GM19025 (cell line): ENCODE results near the gene TCIRG1.

Experiments used
- ATAC-seq: cut with Tn5 transposase; IDR thresholded peaks from one replicate; pipeline ENCODE4 v1.9.1; 2021; ENCODE audit warnings: mild to moderate bottlenecking, low read depth, moderate library complexity; ENCODE audit not compliant: unreplicated experiment

The TCIRG1 gene

DNA sequence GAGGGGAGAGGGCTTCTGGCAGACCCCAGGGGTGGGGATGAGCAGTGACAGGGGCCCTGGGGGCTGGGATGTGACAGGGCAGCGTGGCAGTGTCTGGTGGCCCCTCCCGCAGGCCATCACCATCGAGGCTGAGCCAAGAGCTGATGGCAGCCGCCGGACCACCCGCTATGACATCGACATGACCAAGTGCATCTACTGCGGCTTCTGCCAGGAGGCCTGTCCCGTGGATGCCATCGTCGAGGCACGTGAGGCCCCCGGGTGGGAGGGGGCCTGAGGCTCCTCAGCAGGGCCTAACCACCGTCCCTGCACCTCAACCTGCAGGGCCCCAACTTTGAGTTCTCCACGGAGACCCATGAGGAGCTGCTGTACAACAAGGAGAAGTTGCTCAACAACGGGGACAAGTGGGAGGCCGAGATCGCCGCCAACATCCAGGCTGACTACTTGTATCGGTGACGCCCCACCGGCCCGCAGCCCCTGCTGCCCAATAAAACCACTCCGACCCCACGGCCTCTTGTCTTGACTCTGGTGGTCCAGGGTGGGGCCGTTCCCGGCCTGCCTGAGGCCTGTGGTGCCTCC is 2.6 kb upstream of the TCIRG1 start:
- ATAC-seq = no peak

- ATAC-seq = no peak
Measured at GRCh38 chr11:68036717-68037239, 2.0 kb upstream of the TCIRG1 start.

DNA sequence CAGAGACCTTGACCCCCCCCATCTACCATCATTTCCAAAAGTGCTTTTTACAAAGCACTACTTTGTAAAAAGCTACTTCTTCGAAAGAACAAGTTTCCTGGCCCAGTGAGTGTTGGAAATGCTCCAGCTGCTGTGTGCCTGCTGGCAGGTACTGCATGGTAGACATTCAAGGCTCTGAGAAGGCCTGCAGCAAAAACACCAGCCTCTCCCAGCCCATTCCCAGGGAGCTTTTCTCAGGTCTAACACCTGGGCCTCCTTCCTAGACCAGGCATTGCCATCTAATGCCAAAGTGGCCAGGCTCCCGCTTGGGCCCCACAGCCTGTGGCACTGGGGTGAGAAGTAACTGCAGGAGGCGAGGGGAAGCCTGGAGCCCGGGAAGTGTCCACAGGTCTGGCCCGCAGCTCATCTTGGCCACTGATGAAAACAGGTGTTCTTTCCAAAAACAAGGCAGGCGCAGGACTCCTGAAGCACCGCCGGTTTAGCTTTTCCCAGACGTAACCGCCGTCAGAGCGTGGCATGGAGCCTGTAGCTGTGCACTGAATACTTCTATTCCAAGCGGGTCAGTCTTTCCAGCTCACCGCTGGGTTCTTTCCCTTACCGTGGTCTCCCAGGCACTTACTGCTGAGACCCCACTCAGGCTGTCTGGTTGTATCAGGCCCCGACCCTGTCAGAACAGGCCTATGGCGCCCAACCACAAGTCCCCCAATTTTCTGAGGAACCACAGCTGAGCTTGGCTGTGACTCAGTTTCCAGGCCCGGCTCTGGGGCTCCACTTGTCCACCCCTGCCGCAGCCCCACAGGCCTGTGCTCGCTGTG is 1.2 kb upstream of the TCIRG1 start:
- no peak for ATAC-seq

DNA sequence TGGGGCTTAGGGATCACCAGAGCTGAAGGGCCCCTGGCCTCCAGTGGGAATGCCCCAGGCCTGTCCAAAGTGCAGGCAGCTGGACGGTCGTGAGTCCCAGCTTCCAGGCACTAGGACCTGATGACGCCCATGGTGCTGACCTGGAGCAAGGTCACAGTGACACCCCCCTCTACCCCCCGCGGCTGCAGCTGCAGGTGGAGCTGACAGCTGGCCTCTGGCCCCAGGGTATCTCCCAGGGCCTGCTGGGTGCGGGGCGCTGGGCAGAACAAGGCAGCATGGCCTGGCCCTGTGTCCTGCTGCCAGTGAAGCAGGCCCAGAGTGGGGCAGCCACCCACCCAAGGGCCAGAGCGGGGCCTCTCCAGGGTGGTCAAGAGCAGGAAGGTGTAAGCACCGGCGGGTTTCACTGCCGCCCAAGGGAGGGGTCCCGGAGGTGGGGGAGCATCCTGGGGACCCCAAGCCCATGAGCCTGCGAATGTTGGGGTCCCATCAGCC is 553 bp upstream of the TCIRG1 start:
- no peak for ATAC-seq

DNA sequence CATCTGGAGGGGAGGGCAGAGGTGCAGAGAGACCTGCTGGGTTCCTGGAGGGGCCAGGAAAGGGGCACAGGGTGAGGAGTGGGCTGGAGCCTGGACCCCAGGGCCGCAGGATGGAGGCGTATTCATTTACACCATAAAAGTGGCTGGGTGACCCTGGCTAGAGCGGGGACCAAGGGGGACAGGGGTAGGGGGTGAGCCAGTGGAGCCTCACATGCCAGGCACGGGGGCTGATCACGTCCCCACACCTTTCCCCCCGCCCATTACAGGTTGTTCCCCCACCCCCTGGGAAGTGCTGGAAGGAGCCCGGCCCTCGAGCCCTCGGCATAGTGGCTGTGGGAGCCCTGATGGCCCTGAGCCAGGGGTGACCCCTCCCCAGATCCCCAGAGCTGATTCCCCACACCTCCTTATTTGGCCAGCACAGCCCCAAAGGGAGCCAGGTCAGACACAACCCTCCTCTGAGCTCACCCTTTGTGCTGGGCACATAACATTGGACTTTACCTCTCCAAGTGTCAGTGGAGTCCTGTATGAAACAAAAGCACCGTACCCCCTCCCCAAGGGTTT is 781 bp downstream of the TCIRG1 start:
- ATAC-seq = no peak

GRCh38 chr11:68040101-68040956 is 1.5 kb downstream of the TCIRG1 start:
- ATAC-seq = peak; percentile 42

GRCh38 chr11:68040957-68041591 is 2.2 kb downstream of the TCIRG1 start:
- no peak for ATAC-seq

DNA sequence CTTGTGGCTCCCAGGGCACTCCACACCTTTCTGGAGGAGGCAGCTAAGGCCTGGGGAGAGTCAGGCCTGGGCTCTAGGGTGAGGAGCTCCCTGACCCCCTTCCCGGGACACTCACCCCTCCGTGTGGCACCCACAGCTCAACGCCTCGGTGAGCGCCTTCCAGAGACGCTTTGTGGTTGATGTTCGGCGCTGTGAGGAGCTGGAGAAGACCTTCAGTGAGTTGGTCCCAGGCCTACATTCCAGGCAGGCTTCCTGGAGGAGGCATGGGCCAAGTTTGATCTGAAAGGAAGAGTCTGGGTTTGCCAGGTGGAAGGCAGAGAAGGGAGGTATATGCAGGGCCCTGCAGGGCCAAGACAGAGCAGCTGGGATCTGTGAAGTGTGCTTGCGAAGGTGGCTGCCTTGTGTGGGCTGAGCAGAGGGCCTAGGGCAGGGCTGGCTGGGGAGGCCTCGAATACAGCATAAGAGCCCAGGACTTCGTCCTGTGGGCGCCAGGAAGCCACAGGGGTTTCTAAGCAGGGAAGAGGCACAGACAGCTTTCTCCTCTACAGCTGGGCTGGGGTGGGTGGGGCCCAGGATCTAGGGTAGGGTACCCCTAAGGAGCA is 2.9 kb downstream of the TCIRG1 start:
- ATAC-seq = no peak

- no peak for ATAC-seq
Measured at GRCh38 chr11:68042219-68043028, 3.6 kb downstream of the TCIRG1 start.

DNA sequence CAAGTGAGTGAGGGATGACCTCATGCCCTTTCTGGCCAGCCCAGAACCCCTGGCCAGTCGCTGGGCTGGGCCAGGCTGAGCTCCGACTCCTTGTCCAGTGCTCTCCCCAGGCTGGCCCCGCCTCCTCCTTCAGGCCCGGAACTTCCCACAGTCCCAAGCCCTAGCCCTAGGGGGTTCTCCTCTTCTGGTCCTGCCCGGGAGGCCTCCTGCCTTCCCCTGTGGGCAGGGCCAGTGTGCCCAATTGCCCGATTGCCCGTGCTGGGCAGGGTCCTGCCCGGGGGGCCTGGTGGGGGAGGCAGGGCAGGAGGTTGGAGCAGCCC is 4.2 kb downstream of the TCIRG1 start:
- ATAC-seq = no peak

- ATAC-seq = no peak
Measured at GRCh38 chr11:68043349-68044144, 4.7 kb downstream of the TCIRG1 start.

DNA sequence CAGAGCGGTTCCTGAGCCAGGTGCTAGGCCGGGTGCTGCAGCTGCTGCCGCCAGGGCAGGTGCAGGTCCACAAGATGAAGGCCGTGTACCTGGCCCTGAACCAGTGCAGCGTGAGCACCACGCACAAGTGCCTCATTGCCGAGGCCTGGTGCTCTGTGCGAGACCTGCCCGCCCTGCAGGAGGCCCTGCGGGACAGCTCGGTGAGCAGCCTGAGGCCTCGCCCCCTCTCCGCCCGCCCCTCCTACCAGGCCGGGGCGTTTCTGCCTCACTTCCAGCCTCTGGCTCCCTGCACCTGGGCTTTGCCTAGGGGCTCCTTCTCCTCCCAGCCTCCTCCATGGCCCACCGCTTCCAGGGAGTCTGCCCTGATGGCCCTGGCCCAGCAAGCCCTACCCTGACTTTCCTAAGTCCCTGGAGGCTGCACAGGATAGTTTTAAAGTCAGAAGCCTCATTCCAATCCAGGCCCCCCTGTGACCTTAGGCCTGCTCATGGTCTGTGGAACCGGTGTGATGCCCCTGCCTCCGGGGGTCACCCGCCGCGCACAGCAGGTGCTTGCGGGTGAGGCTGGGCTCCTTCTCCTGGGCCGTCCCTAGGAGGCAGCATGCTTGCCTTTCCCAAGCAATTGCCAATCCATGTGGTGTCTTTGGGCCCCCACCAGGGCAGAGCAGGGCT is 5.5 kb downstream of the TCIRG1 start:
- ATAC-seq = no peak

- no peak for ATAC-seq
Measured at GRCh38 chr11:68044898-68045351, 6.1 kb downstream of the TCIRG1 start.

DNA sequence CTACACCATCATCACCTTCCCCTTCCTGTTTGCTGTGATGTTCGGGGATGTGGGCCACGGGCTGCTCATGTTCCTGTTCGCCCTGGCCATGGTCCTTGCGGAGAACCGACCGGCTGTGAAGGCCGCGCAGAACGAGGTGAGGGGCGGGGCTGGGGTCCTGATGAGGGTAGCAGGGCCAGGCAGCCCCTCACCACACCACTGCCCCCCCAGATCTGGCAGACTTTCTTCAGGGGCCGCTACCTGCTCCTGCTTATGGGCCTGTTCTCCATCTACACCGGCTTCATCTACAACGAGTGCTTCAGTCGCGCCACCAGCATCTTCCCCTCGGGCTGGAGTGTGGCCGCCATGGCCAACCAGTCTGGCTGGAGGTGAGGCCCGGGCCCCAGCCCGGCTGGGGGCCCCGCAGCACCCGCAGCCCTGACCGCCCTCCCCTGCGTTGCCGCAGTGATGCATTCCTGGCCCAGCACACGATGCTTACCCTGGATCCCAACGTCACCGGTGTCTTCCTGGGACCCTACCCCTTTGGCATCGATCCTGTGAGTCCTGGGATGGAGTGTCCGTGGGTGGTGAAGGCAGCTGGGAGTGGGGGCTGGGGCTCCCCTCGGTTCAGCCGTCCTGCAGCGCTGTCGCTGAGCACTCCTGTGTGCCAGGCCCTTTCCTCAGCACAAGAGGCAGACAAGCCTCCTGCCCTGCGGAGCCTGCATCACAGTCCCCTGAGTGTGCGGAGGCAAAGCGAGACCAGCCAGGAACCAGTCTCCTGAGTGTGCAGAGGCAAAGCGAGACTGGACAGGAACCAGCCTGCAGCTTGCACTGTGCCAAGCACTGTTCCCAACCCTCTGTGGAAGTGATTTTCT is 8.8 kb downstream of the TCIRG1 start:
- ATAC-seq = no peak

GRCh38 chr11:68048681-68049508 is 10.1 kb downstream of the TCIRG1 start:
- ATAC-seq = no peak
